Ascending aorta (tissue), 2 donors: ENCODE data around the gene ALOX12. TPM values are rescaled to one million over a fixed set of nuclear protein-coding genes. Genes with fewer than 3 reads are reported as not detected.
"Not testable (repeated sequence)": the region's sequence is repeated elsewhere in the genome, so short reads cannot be mapped to it uniquely, and the experiment has no call there.

Source experiments
- DNase-seq, 2 donors: peaks; one replicate each; pipeline ENCODE4 v3.0.0-alpha.2; 2019; ENCODE audit warnings: low spot score in 2 of 2
- H3K27ac ChIP-seq, 2 donors: fragments of 200-600 bp; sonication (generic); one replicate each; pipeline ENCODE4 v1.5.1; 2016 to 2017; ENCODE audit warnings: mild to moderate bottlenecking in 1 of 2
- H3K27me3 ChIP-seq: fragments of 200-600 bp; sonication (generic); one replicate; pipeline ENCODE4 v1.5.1; 2017
- H3K36me3 ChIP-seq, 2 donors: fragments of 200-600 bp; sonication (generic); one replicate each; pipeline ENCODE4 v1.5.1; 2016
- H3K4me1 ChIP-seq, 2 donors: fragments of 200-600 bp; sonication (generic); one replicate each; pipeline ENCODE4 v1.5.1; 2016 to 2017; ENCODE audit warnings: mild to moderate bottlenecking in 1 of 2
- H3K4me3 ChIP-seq, 2 donors: fragments of 200-600 bp; sonication (generic); one replicate each; pipeline ENCODE4 v1.5.1; 2016 to 2017; ENCODE audit warnings: mild to moderate bottlenecking in 1 of 2
- H3K9me3 ChIP-seq, 2 donors: fragments of 200-600 bp; sonication (generic); one replicate each; pipeline ENCODE4 v1.5.1; 2016
- CTCF ChIP-seq, 3 experiments: fragments of 200-600 bp in 2 of 3; fragments of 450-650 bp in 1 of 3; sonication (generic) in 2 of 3; IDR thresholded peaks; one replicate each; pipeline ENCODE4 v1.5.1; 2016 to 2019; ENCODE audit warnings: antibody characterized with exemption in 3 of 3, mild to moderate bottlenecking in 1 of 3, moderate library complexity in 1 of 3
- intact Hi-C: fragments of 100-400 bp; cut with DNase I; formaldehyde crosslinking; loops from one replicate; pipeline ENCODE4 v1.15.1; 2023
- total RNA-seq: library from RNA; depleted of rRNA; stranded (reverse); fragments of >200 nt; gene quantifications from one replicate; pipeline ENCODE4 v1.1.0, GENCODE V29; 2016

ALOX12 gene
- total RNA-seq: not detected

- Histone ChIP-seq H3K27ac (no peak within 1 kb of the TSS), H3K36me3 (peaks cover 20 to 38% of the 10 kb centered on the region in 2 donors), H3K4me3 (peak within 1 kb of the TSS; percentile 35 to 64), H3K9me3 (no peaks in the 10 kb centered on the region), H3K27me3 (no peaks in the 10 kb centered on the region), H3K4me1 (peaks cover 7 to 8% of the 10 kb centered on the region in 2 donors)
- intact Hi-C loops: no loop called here
- no peak for TF ChIP-seq CTCF (IDR thresholded peaks at IDR 0.05)
- no peak for DNase-seq
These were observed at the start of gene ALOX12 for GRCh38 chr17:6995500-6996255. ALOX12 (plus strand) TSS chr17:6996049; CDS start chr17:6996118, 69 bp downstream.

- Histone ChIP-seq H3K9me3 (no peaks in the 10 kb centered on the region), H3K4me3 (no peak overlapping the region), H3K36me3 (no peaks in the 10 kb centered on the region), H3K27ac (no peak overlapping the region), H3K4me1 (no peaks in the 10 kb centered on the region), H3K27me3 (no peaks in the 10 kb centered on the region)
- no peak for TF ChIP-seq CTCF (IDR thresholded peaks at IDR 0.05)
- no peak for DNase-seq
- intact Hi-C loops: no loop called here
These were observed 48.1 kb upstream of the ALOX12 start for GRCh38 chr17:6947745-6948144.

GRCh38 chr17:6948562-6948961 lies 47.3 kb upstream of the ALOX12 start:
- no peak for TF ChIP-seq CTCF (IDR thresholded peaks at IDR 0.05)
- DNase-seq: no peak
- no peaks in the 10 kb centered on the region for H3K27me3 ChIP-seq
- no peaks in the 10 kb centered on the region for H3K9me3 ChIP-seq
- H3K27ac ChIP-seq: no peak overlapping the region
- intact Hi-C loops: no loop called here
- H3K36me3 ChIP-seq: no peaks in the 10 kb centered on the region
- no peak overlapping the region for H3K4me3 ChIP-seq
- H3K4me1 ChIP-seq: no peaks in the 10 kb centered on the region

GRCh38 chr17:6948976-6949375 lies 46.9 kb upstream of the ALOX12 start:
- H3K27ac ChIP-seq: no peak overlapping the region
- no peaks in the 10 kb centered on the region for H3K9me3 ChIP-seq
- H3K4me1 ChIP-seq: no peaks in the 10 kb centered on the region
- no peak for TF ChIP-seq CTCF (IDR thresholded peaks at IDR 0.05)
- no peak for DNase-seq
- no peak overlapping the region for H3K4me3 ChIP-seq
- intact Hi-C loops: no loop called here
- no peaks in the 10 kb centered on the region for H3K36me3 ChIP-seq
- H3K27me3 ChIP-seq: no peaks in the 10 kb centered on the region

- H3K36me3 ChIP-seq, H3K9me3 ChIP-seq, H3K27me3 ChIP-seq, DNase-seq, intact Hi-C loops, H3K27ac ChIP-seq, H3K4me3 ChIP-seq, H3K4me1 ChIP-seq: not testable (repeated sequence)
These were observed 44.9 kb upstream of the ALOX12 start for GRCh38 chr17:6950938-6951337.

- no peaks in the 10 kb centered on the region for H3K27me3 ChIP-seq
- TF ChIP-seq CTCF (IDR thresholded peaks at IDR 0.05): no peak
- no peak overlapping the region for H3K27ac ChIP-seq
- H3K9me3 ChIP-seq: no peaks in the 10 kb centered on the region
- DNase-seq: no peak
- H3K36me3 ChIP-seq: no peaks in the 10 kb centered on the region
- intact Hi-C loops: no loop called here
- H3K4me1 ChIP-seq: no peaks in the 10 kb centered on the region
- no peak overlapping the region for H3K4me3 ChIP-seq
These were observed 42.2 kb upstream of the ALOX12 start for GRCh38 chr17:6953689-6954088.
